AG09309 (cell line): ENCODE data around the gene PLEKHA7.

ENCODE experiments used
- DNase-seq: peaks from one replicate; pipeline ENCODE4 v3.0.0-alpha.2; 2010; ENCODE audit warnings: low read depth
- H3K4me3 ChIP-seq: 2 replicates; pipeline ENCODE4 v1.5.1; 2011; ENCODE audit warnings: mild to moderate bottlenecking, low read depth, low read length, moderate library complexity; ENCODE audit not compliant: control insufficient read depth
- CTCF ChIP-seq: IDR thresholded peaks from 2 replicates; pipeline ENCODE4 v1.5.1; 2011; ENCODE audit warnings: mild to moderate bottlenecking, low read depth, low read length, inconsistent platforms; ENCODE audit not compliant: insufficient read depth, control insufficient read depth; ENCODE audit errors: missing control alignments

The PLEKHA7 gene

GRCh38 chr11:16773981-16774935 is 240.0 kb downstream of the PLEKHA7 start:
- no peak overlapping the region for H3K4me3 ChIP-seq
- DNase-seq: no peak

GRCh38 chr11:16772141-16772512 is 242.1 kb downstream of the PLEKHA7 start:
- DNase-seq: no peak
- no peak overlapping the region for H3K4me3 ChIP-seq
- no peak for TF ChIP-seq CTCF

More at GRCh38 chr11:16773981-16774935, 240.0 kb downstream of the PLEKHA7 start:
- TF ChIP-seq CTCF: no peak

GRCh38 chr11:16771350-16772140 is 242.7 kb downstream of the PLEKHA7 start:
- H3K4me3 ChIP-seq: no peak overlapping the region
- no peak for DNase-seq
- TF ChIP-seq CTCF: no peak

GRCh38 chr11:16770016-16770415 is 244.2 kb downstream of the PLEKHA7 start:
- TF ChIP-seq CTCF: no peak
- DNase-seq: no peak
- no peak overlapping the region for H3K4me3 ChIP-seq

- TF ChIP-seq CTCF: no peak
- H3K4me3 ChIP-seq: no peak overlapping the region
- no peak for DNase-seq
Observed at GRCh38 chr11:16769386-16769785, 244.8 kb downstream of the PLEKHA7 start.

- TF ChIP-seq CTCF: no peak
- no peak for DNase-seq
- no peak overlapping the region for H3K4me3 ChIP-seq
Observed at GRCh38 chr11:16767957-16768356, 246.3 kb downstream of the PLEKHA7 start.
